ENCODE measurements around the gene PEAK3. TPM values are rescaled to one million over a fixed set of nuclear protein-coding genes. Genes with fewer than 3 reads are reported as not detected.
A peak's percentile ranks its signal among the peaks of the same experiment; 100 is the strongest.

The PEAK3 gene
- polyA plus RNA-seq, 2 donors, result 0.02 to 0.06 TPM

DNA sequence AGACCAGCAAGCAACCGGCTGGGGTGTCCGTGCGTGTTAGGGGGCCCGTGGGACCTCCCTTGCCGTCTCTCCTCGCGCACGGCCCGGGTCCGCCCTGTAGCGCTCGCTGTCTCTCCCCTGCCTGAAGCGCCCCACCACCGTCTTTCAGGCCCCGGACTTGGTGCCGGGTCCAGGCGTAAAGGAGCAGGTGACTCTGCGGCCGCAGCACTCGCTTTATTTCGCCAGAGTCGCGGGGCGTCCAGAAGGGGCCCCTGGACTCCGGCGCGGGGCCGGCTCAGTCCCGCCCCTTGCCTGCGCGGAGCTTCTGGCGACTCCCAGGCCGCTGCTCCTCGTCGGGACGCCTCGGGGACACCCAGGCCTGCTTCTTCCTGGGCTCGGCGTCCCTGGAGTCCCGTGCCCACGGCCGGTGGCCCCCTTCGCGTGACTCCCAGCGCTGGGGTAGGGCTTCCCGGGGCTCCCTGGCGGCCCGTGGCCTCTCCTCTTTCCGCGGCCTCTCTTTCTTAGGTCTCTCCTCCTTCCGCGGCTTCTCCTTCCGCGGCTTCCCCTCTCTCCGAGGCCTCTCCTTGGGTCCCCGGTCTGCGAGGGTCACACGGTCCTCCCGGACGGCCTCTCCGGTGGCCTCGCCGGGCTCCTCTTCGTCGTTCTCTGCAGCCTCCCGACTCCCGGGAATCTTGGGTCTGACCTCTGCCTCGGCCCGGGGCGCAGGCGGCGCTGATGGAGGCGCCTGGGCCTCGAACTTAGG, 29.7 kb downstream of the PEAK3 start:
- Histone ChIP-seq H3K36me3 (ENCODE audit: control insufficient read depth in 2 of 2, insufficient read depth in 2 of 2, low read length in 1 of 2) (peaks cover 4 to 14% of the 10 kb centered on the region in 2 donors), H3K9me3 (ENCODE audit: control insufficient read depth in 2 of 2, insufficient read depth in 1 of 2, low read depth in 1 of 2, low read length in 1 of 2) (no peaks in the 10 kb centered on the region), H3K27me3 (ENCODE audit: control insufficient read depth in 1 of 2, insufficient read depth in 2 of 2, low read length in 2 of 2) (peaks cover 0 to 25% of the 10 kb centered on the region in 2 donors), H3K4me1 (ENCODE audit: control insufficient read depth in 2 of 2, insufficient read depth in 2 of 2, low read length in 1 of 2) (peaks cover 11 to 29% of the 10 kb centered on the region in 2 donors), H3K27ac (ENCODE audit: low read depth in 2 of 2, low read length in 1 of 2) (no peak overlapping the region), H3K4me3 (ENCODE audit: low read depth in 1 of 2, low read length in 2 of 2) (peak overlapping the region in 1 of 2 donors; percentile 2)
- 8 to 11% methylated on average over 71 to 74 of the region's 74 CpGs for WGBS, 2 donors

DNA sequence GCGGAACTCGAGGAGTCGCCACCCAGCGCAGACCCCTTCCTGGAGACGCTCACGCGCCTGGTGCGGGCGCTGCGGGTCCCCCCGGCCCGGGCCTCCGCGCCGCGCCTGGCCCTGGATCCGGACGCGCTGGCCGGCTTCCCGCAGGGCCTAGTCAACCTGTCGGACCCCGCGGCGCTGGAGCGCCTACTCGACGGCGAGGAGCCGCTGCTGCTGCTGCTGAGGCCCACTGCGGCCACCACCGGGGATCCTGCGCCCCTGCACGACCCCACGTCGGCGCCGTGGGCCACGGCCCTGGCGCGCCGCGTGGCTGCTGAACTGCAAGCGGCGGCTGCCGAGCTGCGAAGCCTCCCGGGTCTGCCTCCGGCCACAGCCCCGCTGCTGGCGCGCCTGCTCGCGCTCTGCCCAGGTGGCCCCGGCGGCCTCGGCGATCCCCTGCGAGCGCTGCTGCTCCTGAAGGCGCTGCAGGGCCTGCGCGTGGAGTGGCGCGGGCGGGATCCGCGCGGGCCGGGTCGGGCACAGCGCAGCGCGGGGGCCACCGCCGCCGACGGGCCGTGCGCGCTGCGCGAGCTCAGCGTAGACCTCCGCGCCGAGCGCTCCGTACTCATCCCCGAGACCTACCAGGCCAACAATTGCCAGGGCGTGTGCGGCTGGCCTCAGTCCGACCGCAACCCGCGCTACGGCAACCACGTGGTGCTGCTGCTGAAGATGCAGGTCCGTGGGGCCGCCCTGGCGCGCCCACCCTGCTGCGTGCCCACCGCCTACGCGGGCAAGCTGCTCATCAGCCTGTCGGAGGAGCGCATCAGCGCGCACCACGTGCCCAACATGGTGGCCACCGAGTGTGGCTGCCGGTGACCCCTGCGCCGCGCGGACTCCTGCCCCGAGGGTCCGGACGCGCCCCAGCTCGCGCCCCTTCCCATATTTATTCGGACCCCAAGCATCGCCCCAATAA, 30.6 kb downstream of the PEAK3 start:
- Histone ChIP-seq H3K4me3 (ENCODE audit: low read depth in 1 of 2, low read length in 2 of 2) (peak overlapping the region in 1 of 2 donors; percentile 5), H3K4me1 (ENCODE audit: control insufficient read depth in 2 of 2, insufficient read depth in 2 of 2, low read length in 1 of 2) (peaks cover 11 to 29% of the 10 kb centered on the region in 2 donors), H3K27ac (ENCODE audit: low read depth in 2 of 2, low read length in 1 of 2) (no peak overlapping the region), H3K27me3 (ENCODE audit: control insufficient read depth in 1 of 2, insufficient read depth in 2 of 2, low read length in 2 of 2) (peaks cover 0 to 25% of the 10 kb centered on the region in 2 donors), H3K36me3 (ENCODE audit: control insufficient read depth in 2 of 2, insufficient read depth in 2 of 2, low read length in 1 of 2) (peaks cover 4 to 22% of the 10 kb centered on the region in 2 donors), H3K9me3 (ENCODE audit: control insufficient read depth in 2 of 2, insufficient read depth in 1 of 2, low read depth in 1 of 2, low read length in 1 of 2) (no peaks in the 10 kb centered on the region)
- WGBS, 2 donors, result 4 to 5% methylated on average over 114 to 125 of the region's 125 CpGs

DNA sequence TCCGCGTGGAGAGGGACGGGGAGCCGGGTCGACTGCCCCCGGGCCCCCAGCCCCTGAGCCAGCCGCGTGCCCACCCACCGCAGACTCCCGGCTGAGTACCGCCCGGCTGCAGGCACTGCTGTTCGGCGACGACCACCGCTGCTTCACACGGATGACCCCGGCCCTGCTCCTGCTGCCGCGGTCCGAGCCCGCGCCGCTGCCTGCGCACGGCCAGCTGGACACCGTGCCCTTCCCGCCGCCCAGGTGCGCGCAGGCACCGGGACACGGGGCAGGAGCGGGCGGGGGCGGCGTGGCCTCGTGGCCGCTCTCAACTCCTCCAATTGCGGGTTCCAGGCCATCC, 31.2 kb downstream of the PEAK3 start:
- Histone ChIP-seq H3K4me1 (ENCODE audit: control insufficient read depth in 2 of 2, insufficient read depth in 2 of 2, low read length in 1 of 2) (peaks cover 11 to 29% of the 10 kb centered on the region in 2 donors), H3K36me3 (ENCODE audit: control insufficient read depth in 2 of 2, insufficient read depth in 2 of 2, low read length in 1 of 2) (peaks cover 7 to 29% of the 10 kb centered on the region in 2 donors), H3K27me3 (ENCODE audit: control insufficient read depth in 1 of 2, insufficient read depth in 2 of 2, low read length in 2 of 2) (peaks cover 0 to 25% of the 10 kb centered on the region in 2 donors), H3K4me3 (ENCODE audit: low read depth in 1 of 2, low read length in 2 of 2) (no peak overlapping the region), H3K9me3 (ENCODE audit: control insufficient read depth in 2 of 2, insufficient read depth in 1 of 2, low read depth in 1 of 2, low read length in 1 of 2) (no peaks in the 10 kb centered on the region), H3K27ac (ENCODE audit: low read depth in 2 of 2, low read length in 1 of 2) (no peak overlapping the region)
- 7 to 8% methylated on average over 29 to 40 of the region's 40 CpGs for WGBS, 2 donors

DNA sequence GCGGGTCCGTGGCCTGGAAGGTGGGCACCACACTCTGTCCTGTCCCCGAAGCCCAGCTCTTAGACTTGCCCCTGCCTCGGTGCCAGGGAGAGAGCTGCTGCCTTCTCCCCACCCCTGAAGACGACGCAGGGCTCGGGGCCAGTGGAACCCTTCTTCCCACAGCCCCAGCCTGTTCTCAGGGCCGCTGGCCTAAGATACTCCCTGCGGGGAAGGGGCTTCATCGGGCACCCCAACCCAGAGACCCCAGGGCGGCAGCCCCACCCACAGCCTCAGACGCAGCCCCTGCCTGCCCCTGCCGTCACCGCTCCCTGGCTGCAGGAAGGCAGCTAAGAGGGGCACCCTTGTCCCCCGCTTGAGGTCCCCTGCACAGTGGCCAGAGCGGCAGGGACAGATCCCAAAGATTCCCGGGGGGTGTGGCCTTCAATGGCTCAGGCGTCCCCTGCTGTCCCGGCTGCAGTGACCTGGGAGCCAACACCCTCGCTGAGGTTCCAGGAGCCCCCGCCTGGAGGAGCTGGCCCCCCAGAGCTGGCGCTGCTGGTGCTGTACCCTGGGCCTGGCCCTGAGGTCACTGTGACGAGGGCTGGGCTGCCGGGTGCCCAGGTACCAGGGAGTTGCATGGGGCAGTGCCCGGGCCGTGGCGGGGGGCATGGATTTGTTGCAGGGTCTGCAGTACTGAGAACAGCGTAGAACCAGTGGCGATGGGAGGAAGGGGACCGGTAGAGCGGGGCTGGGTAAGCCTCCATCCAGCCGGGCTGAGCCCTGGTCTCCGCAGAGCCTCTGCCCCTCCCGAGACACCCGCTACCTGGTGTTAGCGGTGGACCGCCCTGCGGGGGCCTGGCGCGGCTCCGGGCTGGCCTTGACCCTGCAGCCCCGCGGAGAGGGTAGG, 31.9 kb downstream of the PEAK3 start:
- H3K4me3 ChIP-seq (ENCODE audit: low read depth in 1 of 2, low read length in 2 of 2), result peak overlapping the region in 1 of 2 donors; percentile 10
- H3K9me3 ChIP-seq (ENCODE audit: control insufficient read depth in 2 of 2, insufficient read depth in 1 of 2, low read depth in 1 of 2, low read length in 1 of 2), result no peaks in the 10 kb centered on the region
- WGBS, 2 donors, result 16 to 22% methylated on average over 41 to 43 of the region's 43 CpGs
- no peak overlapping the region for H3K27ac ChIP-seq (ENCODE audit: low read depth in 2 of 2, low read length in 1 of 2)
- H3K4me1 ChIP-seq (ENCODE audit: control insufficient read depth in 2 of 2, insufficient read depth in 2 of 2, low read length in 1 of 2), result peaks cover 11 to 29% of the 10 kb centered on the region in 2 donors
- peaks cover 0 to 25% of the 10 kb centered on the region in 2 donors for H3K27me3 ChIP-seq (ENCODE audit: control insufficient read depth in 1 of 2, insufficient read depth in 2 of 2, low read length in 2 of 2)
- H3K36me3 ChIP-seq (ENCODE audit: control insufficient read depth in 2 of 2, insufficient read depth in 2 of 2, low read length in 1 of 2), result peaks cover 14 to 35% of the 10 kb centered on the region in 2 donors

DNA sequence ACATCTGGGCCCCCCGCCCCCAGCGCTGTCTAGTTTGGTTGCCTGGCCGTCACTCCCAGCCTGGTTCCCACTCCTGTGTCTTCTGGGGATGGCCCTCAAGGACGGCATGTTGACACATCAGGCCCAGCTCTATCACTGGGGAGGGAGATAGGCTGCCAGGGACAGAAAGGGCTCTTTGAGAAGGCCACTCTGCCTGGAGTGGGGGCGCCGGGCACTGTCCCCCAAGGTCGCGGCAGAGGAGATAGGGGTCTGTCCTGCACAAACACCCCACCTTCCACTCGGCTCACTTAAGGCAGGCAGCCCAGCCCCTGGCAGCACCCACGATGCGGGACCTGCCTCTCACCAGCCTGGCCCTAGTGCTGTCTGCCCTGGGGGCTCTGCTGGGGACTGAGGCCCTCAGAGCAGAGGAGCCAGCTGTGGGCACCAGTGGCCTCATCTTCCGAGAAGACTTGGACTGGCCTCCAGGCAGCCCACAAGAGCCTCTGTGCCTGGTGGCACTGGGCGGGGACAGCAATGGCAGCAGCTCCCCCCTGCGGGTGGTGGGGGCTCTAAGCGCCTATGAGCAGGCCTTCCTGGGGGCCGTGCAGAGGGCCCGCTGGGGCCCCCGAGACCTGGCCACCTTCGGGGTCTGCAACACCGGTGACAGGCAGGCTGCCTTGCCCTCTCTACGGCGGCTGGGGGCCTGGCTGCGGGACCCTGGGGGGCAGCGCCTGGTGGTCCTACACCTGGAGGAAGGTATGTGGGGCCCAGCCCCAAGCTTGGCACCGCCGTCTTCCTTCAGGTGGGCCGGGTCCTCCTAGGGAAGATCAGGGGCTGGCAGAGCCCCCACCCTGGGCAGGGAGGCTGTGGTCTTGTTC, 32.7 kb downstream of the PEAK3 start, which contains the start of gene AMH:
AMH (plus strand) TSS at position 314 of the 857 bp plus-strand sequence; CDS start at position 324, 10 bp downstream.
- H3K27ac ChIP-seq (ENCODE audit: low read depth in 2 of 2, low read length in 1 of 2), result no peak within 1 kb of the TSS
- H3K4me3 ChIP-seq (ENCODE audit: low read depth in 1 of 2, low read length in 2 of 2), result peak within 1 kb of the TSS in 1 of 2 donors; percentile 10
- H3K4me1 ChIP-seq (ENCODE audit: control insufficient read depth in 2 of 2, insufficient read depth in 2 of 2, low read length in 1 of 2), result peaks cover 11 to 29% of the 10 kb centered on the region in 2 donors
- H3K27me3 ChIP-seq (ENCODE audit: control insufficient read depth in 1 of 2, insufficient read depth in 2 of 2, low read length in 2 of 2), result peaks cover 0 to 25% of the 10 kb centered on the region in 2 donors
- H3K36me3 ChIP-seq (ENCODE audit: control insufficient read depth in 2 of 2, insufficient read depth in 2 of 2, low read length in 1 of 2), result peaks cover 15 to 41% of the 10 kb centered on the region in 2 donors
- no peaks in the 10 kb centered on the region for H3K9me3 ChIP-seq (ENCODE audit: control insufficient read depth in 2 of 2, insufficient read depth in 1 of 2, low read depth in 1 of 2, low read length in 1 of 2)
- WGBS, 2 donors, result 74 to 75% methylated on average over 27 of the region's 27 CpGs

DNA sequence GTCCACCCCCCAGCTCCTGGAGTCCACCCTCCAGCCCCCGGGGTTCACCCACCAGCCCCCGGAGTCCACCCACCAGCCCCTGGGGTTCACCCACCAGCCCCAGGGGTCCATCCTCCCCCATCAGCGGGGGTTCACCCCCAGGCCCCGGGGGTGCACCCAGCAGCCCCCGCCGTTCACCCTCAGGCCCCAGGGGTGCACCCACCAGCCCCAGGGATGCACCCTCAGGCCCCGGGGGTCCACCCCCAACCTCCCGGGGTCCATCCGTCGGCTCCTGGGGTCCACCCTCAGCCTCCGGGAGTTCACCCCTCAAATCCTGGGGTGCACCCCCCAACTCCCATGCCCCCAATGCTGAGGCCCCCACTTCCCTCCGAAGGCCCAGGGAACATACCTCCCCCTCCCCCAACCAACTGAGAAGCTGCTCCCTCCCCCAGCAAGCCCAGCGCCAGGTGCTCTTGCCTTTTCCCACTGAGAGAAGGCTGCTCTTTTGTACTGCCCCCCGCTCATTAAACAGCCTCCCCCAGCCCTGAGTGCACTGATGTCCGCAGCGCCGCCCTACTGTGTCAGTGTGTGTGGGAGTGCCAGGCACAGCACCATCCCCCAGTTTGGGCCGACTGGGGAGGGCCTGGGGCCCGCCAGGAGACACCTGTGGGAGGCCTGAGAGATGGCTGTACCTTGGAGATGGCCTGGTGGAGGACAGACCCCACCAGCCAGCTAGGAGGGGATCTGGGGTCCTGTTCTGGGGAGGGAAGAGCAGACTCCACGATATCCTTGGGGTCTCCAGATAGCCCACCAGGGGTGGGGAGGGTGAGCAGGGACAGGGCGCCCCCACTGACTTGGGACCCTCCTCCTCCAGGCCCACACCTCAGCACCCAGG, 33.6 kb downstream of the PEAK3 start:
- 83 to 85% methylated on average over 16 to 21 of the region's 21 CpGs for WGBS, 2 donors
- Histone ChIP-seq H3K27ac (ENCODE audit: low read depth in 2 of 2, low read length in 1 of 2) (no peak overlapping the region), H3K4me3 (ENCODE audit: low read depth in 1 of 2, low read length in 2 of 2) (no peak overlapping the region), H3K36me3 (ENCODE audit: control insufficient read depth in 2 of 2, insufficient read depth in 2 of 2, low read length in 1 of 2) (peaks cover 15 to 50% of the 10 kb centered on the region in 2 donors), H3K4me1 (ENCODE audit: control insufficient read depth in 2 of 2, insufficient read depth in 2 of 2, low read length in 1 of 2) (peaks cover 7 to 23% of the 10 kb centered on the region in 2 donors), H3K9me3 (ENCODE audit: control insufficient read depth in 2 of 2, insufficient read depth in 1 of 2, low read depth in 1 of 2, low read length in 1 of 2) (no peaks in the 10 kb centered on the region), H3K27me3 (ENCODE audit: control insufficient read depth in 1 of 2, insufficient read depth in 2 of 2, low read length in 2 of 2) (peaks cover 0 to 23% of the 10 kb centered on the region in 2 donors)

DNA sequence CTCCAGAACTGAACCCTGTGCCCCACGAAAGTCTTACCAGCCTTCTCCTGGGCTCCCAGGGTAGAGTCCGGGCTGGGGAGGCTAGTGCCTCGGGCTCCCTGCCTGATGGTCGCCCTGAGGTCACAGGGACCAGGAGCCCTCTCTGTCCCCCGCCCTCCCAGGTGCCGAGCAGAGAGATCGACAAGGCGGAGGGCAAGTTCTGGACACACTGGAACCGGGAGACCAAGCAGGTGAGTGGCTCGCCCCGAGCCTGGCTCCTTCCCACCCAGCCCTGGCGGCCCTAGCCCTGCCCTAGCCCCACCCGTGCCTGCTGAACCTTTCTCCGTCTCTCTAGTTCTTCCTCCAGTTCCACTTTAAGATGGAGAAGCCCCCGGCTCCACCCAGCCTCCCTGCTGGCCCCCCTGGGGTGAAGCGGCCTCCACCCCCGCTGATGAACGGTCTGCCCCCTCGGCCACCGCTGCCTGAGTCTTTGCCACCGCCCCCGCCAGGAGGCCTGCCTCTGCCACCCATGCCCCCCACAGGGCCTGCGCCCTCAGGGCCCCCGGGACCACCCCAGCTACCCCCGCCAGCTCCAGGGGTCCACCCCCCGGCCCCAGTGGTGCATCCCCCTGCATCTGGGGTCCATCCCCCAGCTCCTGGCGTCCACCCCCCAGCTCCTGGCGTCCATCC, 34.4 kb downstream of the PEAK3 start:
- H3K36me3 ChIP-seq (ENCODE audit: control insufficient read depth in 2 of 2, insufficient read depth in 2 of 2, low read length in 1 of 2), result peaks cover 15 to 54% of the 10 kb centered on the region in 2 donors
- 84 to 87% methylated on average over 23 to 28 of the region's 28 CpGs for WGBS, 2 donors

More for the DNA sequence above, 34.4 kb downstream of the PEAK3 start:
- peaks cover 6 to 20% of the 10 kb centered on the region in 2 donors for H3K4me1 ChIP-seq (ENCODE audit: control insufficient read depth in 2 of 2, insufficient read depth in 2 of 2, low read length in 1 of 2)
- H3K27ac ChIP-seq (ENCODE audit: low read depth in 2 of 2, low read length in 1 of 2), result no peak overlapping the region
- no peak overlapping the region for H3K4me3 ChIP-seq (ENCODE audit: low read depth in 1 of 2, low read length in 2 of 2)
- peaks cover 0 to 15% of the 10 kb centered on the region in 2 donors for H3K27me3 ChIP-seq (ENCODE audit: control insufficient read depth in 1 of 2, insufficient read depth in 2 of 2, low read length in 2 of 2)
- no peaks in the 10 kb centered on the region for H3K9me3 ChIP-seq (ENCODE audit: control insufficient read depth in 2 of 2, insufficient read depth in 1 of 2, low read depth in 1 of 2, low read length in 1 of 2)
